NCI-H510A (cell line): Measurements from ENCODE around the gene ZNF383.
"Not testable (repeated sequence)": the region's sequence is repeated elsewhere in the genome, so short reads cannot be mapped to it uniquely, and the experiment has no call there.

Experiments
- DNase-seq: peaks from one replicate; lab custom pipeline; 2025; lab: John Stamatoyannopoulos, UW

The ZNF383 gene

DNA sequence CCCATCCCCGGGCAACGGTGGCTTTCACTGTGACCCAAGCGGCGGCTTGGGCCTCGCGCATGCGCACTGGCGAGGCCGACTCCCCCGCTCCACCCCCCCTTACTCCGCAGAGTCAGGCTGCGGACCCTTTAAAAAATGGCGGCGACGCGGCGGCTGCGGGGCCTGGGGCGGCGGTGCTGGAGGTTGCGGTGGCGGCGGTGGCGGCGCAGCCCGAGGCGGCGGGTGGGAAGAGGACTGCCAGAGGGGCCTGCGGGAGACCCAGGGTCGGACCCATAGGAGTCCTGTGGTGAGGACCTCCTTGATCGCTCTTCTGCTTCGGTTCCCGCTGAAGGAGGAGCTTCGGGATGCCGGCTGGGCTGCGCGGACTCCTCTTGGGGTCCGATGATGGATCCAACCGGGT is 76.2 kb downstream of the ZNF383 start:
- DNase-seq = not testable (repeated sequence)
